Retinal pigment epithelial cell (primary cell): ENCODE data around the gene CCDC12.

ENCODE experiments used
- DNase-seq: peaks from one replicate; pipeline ENCODE4 v3.0.0-alpha.2; 2010; ENCODE audit warnings: low read depth
- H3K4me3 ChIP-seq: 2 replicates; pipeline ENCODE4 v1.5.1; 2011; ENCODE audit warnings: mild to moderate bottlenecking, low read length, control low read depth, moderate library complexity
- TF ChIP-seq, protein P1 (sequence below): conservative IDR thresholded peaks from 2 replicates; pipeline ENCODE4 v1.5.1; 2011; ENCODE audit warnings: low read depth, low read length, control low read depth, inconsistent platforms

The CCDC12 gene

DNA sequence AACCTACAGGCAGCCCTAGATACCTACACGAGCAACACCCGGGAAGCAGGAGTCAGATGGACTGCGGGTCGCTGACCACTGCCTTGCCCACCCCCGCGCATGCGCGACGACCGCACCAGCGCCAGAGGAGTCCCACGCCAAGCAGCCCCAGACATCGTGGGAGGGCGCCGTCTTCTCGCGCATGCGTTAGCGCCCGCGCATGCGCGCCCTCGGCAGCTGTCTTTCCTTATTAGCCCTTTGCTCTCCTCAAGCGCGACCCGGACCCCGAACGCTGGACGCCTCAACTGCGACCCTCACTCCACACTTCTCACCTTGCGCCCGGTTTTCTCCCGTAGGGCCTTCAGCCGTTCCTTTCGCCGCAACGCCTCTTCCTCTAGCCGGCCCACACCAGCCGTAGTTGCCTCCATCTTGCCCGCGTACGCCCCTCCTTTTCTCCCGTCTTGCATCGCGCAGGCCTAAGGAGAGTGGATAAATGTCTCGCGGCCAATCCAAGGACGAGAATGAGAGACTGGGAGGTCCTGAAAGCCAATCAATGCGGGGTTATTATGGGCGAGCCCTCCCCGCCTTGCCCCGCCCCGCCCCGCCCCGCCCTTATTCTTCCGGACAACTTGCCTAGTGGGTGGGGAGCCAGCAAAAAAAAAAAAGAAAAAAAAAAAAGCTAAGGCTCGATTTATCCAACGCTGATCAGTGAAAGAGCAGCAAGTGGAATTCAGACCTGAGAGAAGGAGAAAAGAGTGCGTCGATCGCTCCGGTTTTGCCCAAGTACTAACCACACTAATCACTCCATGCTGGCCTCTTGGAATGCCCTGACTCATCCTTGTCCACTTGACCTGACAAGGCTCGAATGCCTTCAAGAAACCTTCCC, at the start of gene CCDC12:
CCDC12 (minus strand) TSS at position 420 of the 865 bp plus-strand sequence; CDS start at position 407, 13 bp downstream.
- H3K4me3 ChIP-seq: peak within 1 kb of the TSS; percentile 93
- TF ChIP-seq, protein P1, sequence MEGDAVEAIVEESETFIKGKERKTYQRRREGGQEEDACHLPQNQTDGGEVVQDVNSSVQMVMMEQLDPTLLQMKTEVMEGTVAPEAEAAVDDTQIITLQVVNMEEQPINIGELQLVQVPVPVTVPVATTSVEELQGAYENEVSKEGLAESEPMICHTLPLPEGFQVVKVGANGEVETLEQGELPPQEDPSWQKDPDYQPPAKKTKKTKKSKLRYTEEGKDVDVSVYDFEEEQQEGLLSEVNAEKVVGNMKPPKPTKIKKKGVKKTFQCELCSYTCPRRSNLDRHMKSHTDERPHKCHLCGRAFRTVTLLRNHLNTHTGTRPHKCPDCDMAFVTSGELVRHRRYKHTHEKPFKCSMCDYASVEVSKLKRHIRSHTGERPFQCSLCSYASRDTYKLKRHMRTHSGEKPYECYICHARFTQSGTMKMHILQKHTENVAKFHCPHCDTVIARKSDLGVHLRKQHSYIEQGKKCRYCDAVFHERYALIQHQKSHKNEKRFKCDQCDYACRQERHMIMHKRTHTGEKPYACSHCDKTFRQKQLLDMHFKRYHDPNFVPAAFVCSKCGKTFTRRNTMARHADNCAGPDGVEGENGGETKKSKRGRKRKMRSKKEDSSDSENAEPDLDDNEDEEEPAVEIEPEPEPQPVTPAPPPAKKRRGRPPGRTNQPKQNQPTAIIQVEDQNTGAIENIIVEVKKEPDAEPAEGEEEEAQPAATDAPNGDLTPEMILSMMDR: no peak
- DNase-seq: peak; percentile 97

DNA sequence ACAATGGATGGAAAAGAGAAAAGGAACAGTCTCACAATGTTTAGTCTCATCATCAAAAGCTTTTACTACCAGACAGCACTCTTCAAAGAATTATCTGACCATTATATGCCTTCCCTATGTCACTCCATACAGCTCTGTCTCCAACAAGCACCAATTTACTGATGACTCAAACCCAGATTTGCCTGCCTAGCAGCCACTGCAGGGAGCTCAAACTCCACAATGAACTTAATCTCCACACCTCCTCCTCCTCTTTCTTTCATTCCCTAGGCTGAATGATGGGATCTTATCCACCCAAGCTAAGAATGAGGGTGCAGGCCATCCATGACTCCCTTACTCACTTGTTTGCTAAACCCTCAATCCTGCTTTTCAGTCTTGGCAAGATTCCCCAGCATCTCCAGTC, 48.4 kb upstream of the CCDC12 start:
- no peak overlapping the region for H3K4me3 ChIP-seq
- TF ChIP-seq, protein P1: peak; percentile 28
- DNase-seq: peak; percentile 66

DNA sequence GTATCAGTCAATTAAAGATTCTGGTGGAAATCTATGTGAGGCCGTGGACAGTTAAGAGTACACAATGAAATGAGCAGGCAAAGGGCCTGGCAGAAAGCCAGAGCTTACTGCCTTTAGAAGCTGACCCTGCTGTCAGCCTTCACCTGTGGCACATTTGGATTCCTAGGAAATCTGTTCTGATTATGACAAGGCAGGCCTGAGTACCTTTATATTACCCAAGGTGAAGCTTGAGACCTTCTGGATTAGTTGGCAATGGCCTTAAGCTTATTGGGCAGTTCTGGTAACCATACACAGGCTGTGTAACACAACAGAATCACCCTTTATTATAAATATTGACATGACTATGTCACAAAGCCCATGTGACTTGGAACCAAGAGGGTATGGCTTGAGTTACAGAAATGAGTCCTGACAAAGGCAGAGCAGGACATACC, 46.1 kb upstream of the CCDC12 start:
- TF ChIP-seq, protein P1: no peak
- no peak overlapping the region for H3K4me3 ChIP-seq
- no peak for DNase-seq

DNA sequence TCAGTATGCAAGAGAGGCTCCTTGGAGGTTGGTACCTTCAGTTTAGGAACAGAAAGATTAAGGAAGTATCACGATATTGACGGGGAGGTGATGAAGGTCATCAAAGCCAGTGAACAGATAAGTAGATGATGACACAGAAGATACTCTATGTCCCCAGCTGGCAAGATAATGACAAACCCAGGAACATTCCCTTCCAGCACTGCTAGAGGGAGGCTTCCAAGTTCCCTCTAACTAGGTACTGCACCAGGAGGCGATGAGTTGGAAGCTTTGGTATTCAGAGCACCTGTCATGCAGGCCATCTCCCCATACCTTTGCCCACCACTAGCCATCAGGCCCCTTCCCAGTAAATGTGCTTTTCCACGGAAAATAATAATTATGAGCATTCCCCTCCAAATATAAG, 43.8 kb upstream of the CCDC12 start:
- TF ChIP-seq, protein P1: no peak

DNA sequence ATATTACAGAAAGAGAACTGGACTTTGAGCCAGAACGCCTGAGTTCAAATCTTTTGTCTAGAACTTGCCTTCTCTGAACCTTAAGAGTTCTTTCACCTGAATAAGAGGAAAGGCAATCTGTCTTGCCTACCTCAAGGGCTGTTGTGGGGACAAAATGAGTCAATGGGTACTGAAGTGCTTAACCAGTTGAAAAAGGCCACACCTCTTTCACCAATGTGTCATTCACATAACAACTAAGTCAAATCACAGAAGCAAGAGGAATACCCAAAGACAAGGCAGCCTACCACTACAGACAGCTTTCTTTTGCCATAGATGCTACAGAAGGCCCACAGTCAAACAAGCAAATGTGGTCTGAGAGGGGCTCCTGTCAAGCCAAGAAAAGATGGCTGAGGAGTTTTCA, 42.7 kb upstream of the CCDC12 start:
- H3K4me3 ChIP-seq: no peak overlapping the region
- no peak for DNase-seq
- TF ChIP-seq, protein P1: no peak

More for the DNA sequence above, 43.8 kb upstream of the CCDC12 start:
- no peak overlapping the region for H3K4me3 ChIP-seq
- DNase-seq: no peak

DNA sequence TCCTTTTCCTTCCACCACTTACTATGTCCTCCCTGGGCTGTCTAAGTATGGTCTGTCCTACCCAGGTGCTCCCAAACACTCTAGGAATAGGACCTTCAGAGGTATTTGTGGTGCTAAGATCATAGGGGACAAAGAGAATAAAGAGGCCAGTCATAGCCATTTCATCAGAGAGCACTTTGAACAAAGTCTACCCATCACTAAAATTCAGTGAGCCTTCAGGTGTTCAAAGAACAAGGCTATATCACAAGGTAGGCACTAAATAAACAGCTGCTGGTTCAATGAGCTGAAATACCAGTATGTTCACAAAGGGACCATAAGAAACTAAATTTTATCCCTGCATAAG, 41.7 kb upstream of the CCDC12 start:
- no peak for DNase-seq
- TF ChIP-seq, protein P1: no peak
- no peak overlapping the region for H3K4me3 ChIP-seq

DNA sequence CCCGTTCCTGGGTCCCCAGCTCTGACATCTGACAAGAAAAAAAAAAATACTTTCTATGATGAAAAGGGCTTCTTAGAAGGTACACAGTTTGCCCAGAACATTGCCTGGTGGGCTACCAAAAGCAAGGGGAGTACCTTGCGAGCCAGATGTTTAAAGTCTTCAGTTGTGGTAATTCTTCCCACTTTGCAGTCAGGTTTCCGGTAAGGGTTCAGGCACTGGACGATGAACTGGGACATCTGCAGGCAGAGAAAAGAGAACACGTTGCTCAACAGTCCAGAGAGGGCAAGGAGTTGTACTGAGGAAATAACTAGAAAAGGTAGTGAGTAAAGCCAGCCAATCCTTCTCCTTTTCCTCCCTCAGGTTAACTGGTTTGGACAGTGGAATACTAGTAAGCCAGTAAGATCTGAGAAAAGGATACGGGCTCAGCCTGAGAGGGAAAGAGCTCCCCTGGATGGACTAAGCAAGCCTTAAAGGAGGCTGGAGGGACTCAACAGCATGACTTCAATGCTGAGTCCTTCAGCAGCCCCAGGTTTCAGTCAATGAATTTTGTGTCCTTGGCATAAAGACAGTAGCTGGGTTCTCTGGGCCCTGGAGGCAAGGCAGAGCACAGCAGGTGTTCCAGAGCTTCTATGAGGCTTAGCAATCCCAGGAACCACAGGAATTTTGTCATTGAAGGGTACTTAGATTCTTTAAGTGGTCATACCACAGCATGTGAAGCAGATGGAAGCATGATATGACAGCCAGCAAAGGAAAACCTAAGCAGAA, 41.1 kb upstream of the CCDC12 start:
- H3K4me3 ChIP-seq: no peak overlapping the region
- no peak for DNase-seq
- TF ChIP-seq, protein P1: no peak
